ENCODE results near the gene LRFN4.
"Not testable (repeated sequence)": the region's sequence is repeated elsewhere in the genome, so short reads cannot be mapped to it uniquely, and the experiment has no call there.

Gene LRFN4

DNA sequence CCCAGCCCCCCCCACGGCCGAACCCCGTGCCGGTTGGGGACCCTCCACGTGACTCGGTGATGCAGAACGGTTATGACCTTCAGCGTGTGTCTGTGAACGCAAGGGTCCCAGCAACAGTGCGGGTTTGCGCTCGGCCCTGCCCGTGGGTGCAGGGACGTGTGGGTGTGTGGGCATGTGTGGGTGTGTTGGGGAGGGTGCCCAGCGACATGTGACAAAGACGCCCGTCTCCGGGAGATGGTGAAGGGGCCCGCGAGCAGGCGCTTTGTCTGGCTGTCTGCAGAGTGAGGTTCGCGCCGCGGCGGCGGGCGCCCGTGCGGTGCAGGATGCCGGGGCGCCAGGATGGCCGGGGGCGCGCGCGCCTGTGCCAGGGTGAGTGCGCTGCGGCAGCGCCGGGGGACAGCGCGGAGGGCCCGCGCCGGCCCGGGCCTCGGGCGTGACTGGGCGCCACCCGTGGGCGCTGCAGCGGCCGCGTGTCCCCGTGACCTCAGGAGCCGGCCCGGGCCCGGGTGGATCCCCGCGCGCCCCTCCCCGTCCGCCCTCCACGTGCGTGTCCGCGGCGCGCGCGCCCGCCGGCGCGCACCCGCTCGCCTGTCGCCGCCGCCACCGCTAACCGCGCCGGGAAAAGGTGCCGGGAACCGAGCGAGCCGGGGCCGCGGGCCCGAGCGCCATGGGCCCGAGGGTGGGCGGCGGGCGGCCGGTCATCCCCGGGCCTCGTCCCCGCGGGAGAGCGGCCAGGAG is at the start of gene LRFN4:
Gene LRFN4 (plus strand): TSS at position 569 of the 738 bp plus-strand sequence. CDS start 681 bp downstream, outside the sequence.
- intact Hi-C loops (cut with DNase I) = loop anchor here (5.0 kb wide), 1 partner anchor 101 kb away; the partner anchor contains the start of gene PC
- DNase-seq = peak in 38 of 42 donors; percentile 29 to 83 (median 68)

DNA sequence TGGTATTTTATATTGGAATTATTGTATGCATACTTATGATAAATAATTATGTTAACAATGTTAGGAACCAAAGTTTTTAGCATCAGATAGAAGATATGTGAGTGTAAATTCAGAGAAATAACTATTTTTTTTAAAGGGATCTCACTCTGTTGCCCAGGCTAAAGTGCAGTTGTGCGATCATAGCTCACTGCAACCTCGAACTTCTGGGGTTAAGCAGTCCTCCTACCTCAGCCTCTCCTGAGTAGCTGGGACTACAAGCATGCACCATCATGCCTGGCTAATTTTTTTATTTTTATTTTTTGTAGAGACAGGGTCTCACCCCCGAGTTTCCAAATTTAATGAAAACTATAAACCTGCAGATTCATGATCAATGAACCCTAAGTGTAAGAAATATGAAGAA is 47.3 kb upstream of the LRFN4 start:
- no peak for DNase-seq
- intact Hi-C loops (cut with DNase I) = no loop called here

DNA sequence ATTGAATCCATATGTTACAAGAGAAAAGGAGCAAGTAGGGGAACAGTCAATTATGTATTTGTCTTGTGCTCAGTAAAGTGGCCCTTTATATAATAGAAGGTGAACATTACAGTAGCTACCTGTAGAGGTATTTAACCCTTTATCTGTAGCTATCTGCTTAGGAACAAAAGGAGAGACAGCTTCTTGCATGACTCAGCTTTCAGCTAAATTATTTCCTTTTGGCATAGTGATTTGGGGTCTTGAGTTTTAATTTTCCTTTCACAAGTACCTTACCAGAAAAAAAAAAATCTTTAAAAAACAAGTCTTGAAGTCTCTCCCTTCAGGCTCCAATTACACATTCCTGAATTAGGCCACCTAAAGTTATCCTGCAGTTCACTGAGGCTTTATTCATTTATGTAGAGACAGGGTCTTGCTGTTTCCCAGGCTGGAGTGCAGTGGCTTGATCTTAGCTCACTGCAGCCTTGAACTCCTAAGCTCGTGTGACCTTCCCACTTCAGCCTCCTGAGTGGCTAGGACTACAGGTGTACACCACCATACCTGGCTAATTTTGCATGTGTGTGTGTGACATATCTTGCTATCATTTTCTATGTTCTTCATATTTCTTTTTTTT is 46.2 kb upstream of the LRFN4 start:
- no peak for DNase-seq
- intact Hi-C loops (cut with DNase I) = no loop called here

DNA sequence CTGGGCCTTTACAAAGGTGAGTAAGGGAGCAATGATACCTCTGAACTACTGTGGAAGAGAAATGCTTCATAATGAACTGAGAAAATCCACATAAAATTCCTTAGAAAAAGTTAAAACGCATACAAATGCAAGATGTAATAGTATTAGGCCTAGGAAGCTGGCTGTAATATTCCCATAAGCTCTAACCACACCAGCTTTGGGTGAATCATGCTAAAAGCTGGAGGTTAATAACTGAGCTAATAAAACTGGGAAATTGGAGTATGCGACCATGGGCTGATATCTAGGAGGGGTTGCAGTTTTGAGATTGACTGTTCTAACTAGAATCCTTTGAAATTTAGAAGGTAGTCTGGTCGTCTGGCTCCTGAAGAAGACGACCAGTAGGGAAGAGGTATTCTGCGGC is 42.2 kb upstream of the LRFN4 start:
- no peak for DNase-seq
- intact Hi-C loops (cut with DNase I) = no loop called here

DNA sequence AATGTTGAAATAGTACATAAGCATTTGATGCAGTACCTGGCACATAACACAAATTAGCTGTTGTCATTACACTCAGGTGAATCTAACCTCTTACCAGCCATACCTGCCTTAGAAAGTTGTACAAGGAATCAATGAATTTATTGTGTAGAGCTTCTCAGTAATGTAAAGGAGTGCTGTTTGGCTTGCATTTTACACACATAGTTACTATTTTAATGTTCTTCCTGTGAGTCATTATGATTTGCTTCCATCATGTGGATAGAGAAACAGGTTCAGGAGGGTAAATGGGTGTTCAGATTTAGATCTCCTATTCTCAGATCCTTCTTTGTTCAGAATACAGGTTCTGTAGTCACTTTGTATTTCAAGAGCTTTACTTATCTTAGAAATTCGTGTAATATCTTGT is 41.2 kb upstream of the LRFN4 start:
- DNase-seq = no peak
- intact Hi-C loops (cut with DNase I) = no loop called here

DNA sequence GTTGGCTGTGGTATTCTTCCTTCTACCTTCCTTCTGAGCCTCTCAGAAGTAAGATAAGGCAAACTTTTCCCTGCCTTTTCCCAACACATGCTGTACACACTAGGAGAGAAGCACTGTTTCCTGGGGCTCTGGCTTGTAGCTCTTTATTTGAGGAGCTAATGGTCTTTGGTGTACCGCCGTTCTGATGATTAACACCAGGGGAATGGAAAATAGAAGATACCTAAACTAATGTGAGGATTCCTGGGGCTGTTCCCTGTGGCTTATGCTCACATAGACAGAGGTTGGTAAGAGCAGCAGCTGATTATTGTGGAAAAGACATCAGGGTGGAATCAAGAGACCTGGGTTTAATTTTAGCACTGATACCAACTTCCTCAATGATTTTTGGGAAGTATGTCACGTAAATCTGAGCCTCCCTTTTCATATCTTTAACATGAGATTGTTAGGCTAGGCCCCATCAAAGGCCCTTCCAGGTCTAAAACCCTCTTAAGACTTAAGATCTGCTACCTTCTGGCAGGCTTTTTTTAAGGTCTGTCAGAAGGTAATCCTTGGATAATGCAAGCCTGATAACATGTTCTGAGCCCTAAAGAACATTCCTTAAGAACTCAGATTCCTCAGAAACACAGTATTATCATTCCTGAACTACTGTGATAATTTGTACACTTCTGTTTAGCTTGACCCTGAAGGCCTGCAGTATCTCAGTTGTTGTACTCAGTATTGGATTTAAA is 38.5 kb upstream of the LRFN4 start:
- DNase-seq = no peak
- intact Hi-C loops (cut with DNase I) = no loop called here

DNA sequence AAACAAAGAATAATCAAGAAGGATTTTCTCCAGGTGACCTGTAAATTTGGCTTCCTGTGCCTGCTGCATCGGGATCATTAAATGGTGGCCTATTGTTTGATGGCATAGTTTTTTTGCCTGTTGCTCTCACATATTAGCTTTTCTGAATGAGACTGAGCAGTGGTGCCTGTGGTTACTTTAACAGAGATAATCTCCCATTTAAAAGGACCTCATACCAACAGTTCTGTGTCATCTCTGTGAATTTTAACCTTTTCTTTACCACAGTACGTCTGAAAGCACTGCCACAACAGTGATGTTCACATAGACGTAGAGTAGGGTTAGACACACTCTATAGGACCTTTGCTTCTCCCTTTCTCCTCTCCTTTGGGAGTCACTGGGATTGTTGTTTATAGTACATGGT is 36.5 kb upstream of the LRFN4 start:
- intact Hi-C loops (cut with DNase I) = no loop called here
- DNase-seq = no peak

DNA sequence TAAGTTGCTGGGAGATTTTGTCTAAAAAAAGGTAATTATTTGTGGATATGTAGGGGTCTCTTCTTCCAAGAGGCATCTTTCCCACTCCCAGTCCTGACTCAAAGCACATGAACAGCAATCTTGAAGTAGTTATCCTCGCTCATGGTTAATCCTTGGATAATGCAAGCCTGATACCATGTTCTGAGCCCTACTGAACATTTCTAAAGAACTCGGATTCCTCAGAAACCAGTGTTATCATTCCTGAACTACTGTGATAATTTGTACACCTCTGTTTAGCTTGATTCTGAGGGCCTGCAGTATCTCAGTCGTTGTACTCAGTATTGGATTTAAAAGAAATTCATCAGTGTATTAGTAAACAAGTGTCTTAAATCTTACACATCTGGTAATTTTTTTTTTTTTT is 36.0 kb upstream of the LRFN4 start:
- no peak for DNase-seq
- intact Hi-C loops (cut with DNase I) = no loop called here

DNA sequence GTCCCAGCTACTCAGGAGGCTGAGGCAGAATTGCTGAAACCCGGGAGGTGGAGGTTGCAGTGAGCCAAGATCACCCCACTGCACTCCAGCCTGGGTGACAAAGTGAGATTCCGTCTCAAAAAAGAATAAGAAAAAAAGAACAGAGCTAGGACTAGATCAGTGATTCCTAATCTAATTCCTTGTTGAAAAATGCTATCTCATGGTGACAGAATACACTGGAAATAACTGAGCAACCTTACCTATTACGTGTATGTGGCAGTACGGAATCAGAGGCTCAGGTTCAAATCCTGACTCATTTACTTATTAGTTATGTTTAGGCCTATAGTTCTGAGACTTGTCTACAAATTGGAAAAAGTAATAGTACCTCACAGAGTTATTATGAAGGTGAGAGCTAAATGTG is 33.2 kb upstream of the LRFN4 start:
- no peak for DNase-seq
- intact Hi-C loops (cut with DNase I) = no loop called here

DNA sequence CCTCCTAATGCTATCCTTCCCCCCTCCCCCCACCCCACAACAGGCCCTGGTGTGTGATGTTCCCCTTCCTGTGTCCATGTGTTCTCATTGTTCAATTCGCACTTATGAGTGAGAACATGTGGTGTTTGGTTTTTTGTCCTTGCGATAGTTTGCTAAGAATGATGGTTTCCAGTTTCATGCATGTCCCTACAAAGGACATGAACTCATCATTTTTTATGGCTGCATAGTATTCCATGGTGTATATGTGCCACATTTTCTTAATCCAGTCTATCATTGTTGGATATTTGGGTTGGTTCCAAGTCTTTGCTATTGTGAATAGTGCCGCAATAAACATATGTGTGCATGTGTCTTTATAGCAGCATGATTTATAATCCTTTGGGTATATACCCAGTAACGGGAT is 32.3 kb upstream of the LRFN4 start:
- DNase-seq; intact Hi-C loops (cut with DNase I): not testable (repeated sequence)

DNA sequence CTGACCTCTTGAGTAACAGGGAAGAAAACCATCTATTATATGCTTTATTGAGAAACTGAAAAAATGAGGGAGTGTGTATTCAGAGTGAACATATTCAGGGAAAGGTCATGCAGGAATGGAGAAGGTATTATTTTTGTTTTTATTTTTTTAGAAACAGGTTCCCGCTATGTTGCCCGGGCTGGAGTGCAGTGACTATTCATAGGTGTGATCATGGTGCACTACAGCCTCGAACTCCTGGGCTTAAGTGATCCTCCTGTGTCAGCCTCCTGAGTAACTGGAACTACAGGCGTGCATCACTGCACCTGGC is 22.4 kb upstream of the LRFN4 start:
- intact Hi-C loops (cut with DNase I) = loop anchor here (5.0 kb wide), 1 partner anchor 142 kb away; no protein-coding TSS in a partner anchor
- DNase-seq = no peak

DNA sequence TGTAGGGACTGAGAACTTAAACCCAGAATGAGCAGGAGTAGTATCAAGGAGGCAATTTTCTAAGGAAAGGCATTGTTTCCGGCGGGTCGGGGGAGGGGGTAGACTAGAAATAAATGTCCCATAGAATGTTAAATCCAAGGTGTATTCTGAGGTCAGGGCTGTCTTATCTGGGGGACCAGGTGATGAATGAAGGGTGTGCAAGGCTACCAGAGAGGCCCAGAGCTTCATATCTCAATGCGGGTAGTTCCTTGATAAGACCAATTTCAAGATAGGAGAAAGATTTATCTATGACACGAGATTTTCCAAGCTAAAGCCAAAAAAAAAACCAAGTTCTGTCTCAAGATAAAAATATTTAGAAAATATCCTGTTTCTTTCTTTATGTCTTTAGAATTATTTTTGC is 21.9 kb upstream of the LRFN4 start:
- intact Hi-C loops (cut with DNase I) = loop anchor here (5.0 kb wide), 1 partner anchor 143 kb away; no protein-coding TSS in a partner anchor

DNA sequence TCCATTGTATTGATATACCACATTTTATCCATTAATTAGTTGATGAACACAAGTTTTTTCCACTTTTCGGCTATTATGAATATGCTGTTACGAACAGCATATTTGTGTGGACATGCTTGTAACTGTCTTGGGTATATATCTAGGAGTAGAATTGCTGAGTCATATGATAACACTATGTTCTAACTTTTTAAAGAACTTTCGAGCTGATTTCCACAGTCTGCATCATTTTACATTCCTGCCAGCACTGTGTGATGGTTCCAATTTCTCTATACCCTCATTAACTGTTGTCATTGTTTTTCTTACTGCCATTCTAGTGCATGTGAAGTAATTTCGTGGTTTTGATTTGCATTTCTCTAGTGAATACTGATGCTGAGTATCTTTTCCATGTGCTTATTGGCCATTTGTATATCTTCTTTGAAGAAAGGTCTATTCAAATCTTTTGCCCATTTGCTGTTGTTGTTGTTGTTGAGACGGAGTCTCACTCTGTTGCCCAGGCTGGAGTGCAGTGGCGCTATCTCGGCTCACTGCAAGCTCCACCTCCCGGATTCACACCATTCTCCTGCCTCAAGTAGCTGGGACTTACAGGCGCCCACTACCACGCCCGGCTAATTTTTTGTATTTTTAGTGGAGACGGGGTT is 21.0 kb upstream of the LRFN4 start:
- DNase-seq = no peak
- intact Hi-C loops (cut with DNase I) = no loop called here

More for the DNA sequence above, 21.9 kb upstream of the LRFN4 start:
- DNase-seq = no peak

DNA sequence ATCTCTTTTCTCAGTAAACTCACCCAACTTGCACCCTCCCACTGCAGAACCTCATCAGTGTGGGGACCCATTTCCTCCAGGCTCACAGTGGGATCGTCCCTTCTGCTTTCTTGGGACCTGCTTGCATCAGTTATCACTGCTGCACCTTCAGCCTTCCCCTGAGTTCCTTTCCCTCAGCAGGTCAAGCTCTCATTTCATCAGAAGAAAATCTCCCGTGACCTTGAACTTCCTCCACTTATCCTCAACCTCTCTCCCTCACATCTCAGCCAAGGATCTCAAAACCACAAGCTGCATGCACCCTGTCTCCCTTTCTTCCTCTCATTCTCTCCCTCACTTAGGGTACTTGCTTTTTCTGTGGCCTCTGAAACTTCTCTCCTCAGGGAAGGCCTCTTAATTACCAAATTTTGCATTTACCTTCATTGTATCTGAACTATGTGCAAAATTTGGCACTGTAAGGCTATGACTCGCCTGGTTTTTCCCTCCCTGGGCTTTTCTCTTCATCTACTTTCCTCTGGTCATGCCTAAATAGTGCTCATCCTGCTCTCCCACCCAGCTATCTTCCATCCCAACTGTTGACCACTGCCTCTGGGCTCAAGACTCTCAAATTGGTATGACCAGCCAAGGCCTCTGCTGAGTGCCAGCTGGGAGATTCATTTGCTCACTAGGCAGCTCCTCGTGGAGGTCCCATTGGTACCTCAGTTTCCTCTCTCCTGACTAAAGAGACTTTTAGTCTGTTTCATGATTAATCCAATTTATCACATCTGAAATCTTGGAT is 16.4 kb upstream of the LRFN4 start:
- peak in 3 of 42 donors; percentile 3 to 30 (median 10) for DNase-seq
- intact Hi-C loops (cut with DNase I) = loop anchor here (10.0 kb wide), 2 partner anchors 96 to 266 kb away; a partner anchor contains a TSS

DNA sequence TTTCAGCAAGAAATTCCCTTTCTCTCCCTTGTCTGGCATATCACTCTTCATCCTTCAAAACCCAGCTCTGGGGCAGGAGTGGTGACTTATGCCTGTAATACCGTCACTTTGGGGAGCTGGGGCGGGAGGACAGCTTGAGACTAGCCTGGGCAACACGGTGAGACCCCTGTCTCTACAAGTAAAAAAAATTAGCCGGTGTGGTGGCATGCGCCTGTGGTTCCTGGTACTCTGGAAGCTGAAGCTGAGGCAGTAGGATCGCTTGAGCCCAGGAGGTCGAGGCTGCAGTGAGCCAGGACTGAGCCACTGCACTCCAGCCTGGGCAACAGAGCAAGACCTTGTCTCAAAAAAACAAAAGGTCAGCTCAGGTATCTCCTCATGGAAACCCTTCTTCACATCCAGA is 15.0 kb upstream of the LRFN4 start:
- DNase-seq = peak in 4 of 42 donors; percentile 5 to 20 (median 11)
- intact Hi-C loops (cut with DNase I) = loop anchor here (10.0 kb wide), 2 partner anchors 97 to 267 kb away; a partner anchor contains a TSS

DNA sequence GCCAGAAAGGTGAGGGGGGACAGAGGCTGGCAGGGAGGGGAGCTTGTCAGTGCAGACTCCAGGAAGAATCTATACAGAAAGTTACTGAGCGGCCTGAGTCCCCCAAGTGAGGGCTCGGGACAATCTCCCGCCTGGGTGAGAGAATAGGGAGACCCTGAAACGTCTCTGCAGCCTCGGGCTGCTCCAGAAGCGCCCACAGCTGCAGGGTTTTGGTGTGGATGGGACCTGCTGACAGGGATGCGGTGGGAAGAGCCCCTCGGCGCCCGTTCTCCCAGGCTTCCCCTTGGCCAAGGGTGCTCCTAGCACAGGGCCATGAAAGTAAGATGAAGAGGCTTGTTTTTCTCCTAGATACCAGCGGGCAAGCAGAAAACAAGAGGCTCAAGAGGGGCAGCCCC is 14.4 kb upstream of the LRFN4 start:
- intact Hi-C loops (cut with DNase I) = loop anchor here (10.0 kb wide), 2 partner anchors 98 to 268 kb away; a partner anchor contains a TSS
- peak in 1 of 42 donors; percentile 39 for DNase-seq

DNA sequence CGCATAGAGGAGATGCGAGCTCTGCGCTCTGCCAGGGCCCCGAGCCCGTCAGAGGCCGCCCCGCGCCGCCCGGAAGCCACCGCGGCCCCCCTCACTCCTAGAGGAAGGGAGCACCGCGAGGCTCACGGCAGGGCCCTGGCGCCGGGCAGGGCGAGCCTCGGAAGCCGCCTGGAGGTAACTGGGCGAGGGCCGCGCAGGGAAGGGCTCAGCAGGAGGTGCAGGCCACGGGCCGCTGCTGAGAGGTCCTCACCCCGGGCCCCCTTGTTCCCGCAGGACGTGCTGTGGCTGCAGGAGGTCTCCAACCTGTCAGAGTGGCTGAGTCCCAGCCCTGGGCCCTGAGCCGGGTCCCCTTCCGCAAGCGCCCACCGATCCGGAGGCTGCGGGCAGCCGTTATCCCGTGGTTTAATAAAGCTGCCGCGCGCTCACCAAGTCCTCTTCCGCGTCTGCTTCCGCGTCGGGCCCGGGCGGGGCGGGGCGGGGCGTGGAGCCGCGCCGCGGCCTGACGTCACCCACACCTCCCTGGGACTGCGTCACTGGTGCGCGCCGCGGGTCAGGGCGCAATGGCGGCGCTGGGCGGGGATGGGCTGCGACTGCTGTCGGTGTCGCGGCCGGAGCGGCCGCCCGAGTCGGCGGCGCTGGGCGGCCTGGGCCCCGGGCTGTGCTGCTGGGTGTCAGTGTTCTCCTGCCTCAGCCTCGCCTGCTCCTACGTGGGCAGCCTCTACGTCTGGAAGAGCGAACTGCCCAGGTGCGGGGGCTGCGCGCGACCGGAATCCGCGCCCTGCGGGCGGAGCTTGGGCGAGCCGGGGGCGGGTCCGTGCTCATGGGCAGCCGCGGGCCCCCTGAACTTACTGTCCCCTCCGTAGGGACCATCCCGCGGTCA is 13.7 kb upstream of the LRFN4 start, which contains the start of gene RCE1:
Gene RCE1 (plus strand): TSS at position 546 of the 880 bp plus-strand sequence. CDS start 15 bp downstream, at position 561.
- DNase-seq = peak; percentile 69 to 96 (median 92)
- intact Hi-C loops (cut with DNase I) = loop anchor here (10.0 kb wide), 2 partner anchors 98 to 268 kb away; a partner anchor contains a TSS

All from head of caudate nucleus (tissue), 42 donors.